Brain microvascular endothelial cell (primary cell): ENCODE results near the gene SLC7A6OS.

Experiments
- DNase-seq: peaks from one replicate; pipeline ENCODE4 v3.0.0-alpha.2; 2020
- H3K27ac ChIP-seq: fragments of 250-450 bp; sonication (Bioruptor Pico); 2 replicates; pipeline ENCODE4 v1.5.1; 2020; ENCODE audit warnings: mild to moderate bottlenecking, moderate library complexity
- H3K27me3 ChIP-seq: fragments of 250-450 bp; sonication (Bioruptor Pico); replicated peaks from 2 replicates; pipeline ENCODE4 v1.5.1; 2020; ENCODE audit warnings: mild to moderate bottlenecking
- H3K36me3 ChIP-seq: fragments of 250-450 bp; sonication (Bioruptor Pico); replicated peaks from 2 replicates; pipeline ENCODE4 v1.5.1; 2020; ENCODE audit warnings: mild to moderate bottlenecking
- H3K4me3 ChIP-seq: 2 replicates; pipeline ENCODE4 v1.5.1; 2011; ENCODE audit warnings: low read depth, mild to moderate bottlenecking, control low read depth, low read length, moderate library complexity
- in situ Hi-C: cut with HindIII; loops from 2 replicates; pipeline ENCODE4 v1.10.0; 2017; ENCODE audit warnings: low sequenced_read_pairs, low pct_ligation_motif_present
- TF ChIP-seq, protein P1 (sequence below): IDR thresholded peaks from 2 replicates; pipeline ENCODE4 v1.5.1; 2011; ENCODE audit warnings: low read depth, mild to moderate bottlenecking, moderate library complexity, low read length, control low read depth, inconsistent platforms; ENCODE audit errors: missing control alignments

SLC7A6OS gene

DNA sequence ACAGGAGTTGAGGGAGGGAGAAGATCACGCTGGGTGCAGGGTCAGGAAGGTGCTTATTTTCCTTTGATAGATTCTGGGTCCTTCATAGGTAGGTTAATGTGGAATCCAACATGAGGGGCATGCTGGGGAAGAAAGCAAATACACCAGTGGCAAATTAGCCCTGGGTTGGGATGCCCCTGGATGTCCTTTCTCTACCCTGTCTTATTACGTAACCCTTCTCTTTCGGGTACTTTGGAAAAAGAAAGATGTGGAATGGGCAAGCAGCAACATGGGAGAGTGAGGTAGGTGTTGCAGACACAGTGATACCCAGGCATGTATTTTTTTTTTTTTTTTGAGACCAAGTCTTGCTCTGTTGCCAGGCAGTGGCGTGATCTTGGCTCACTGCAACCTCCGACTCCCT lies 37.3 kb downstream of the SLC7A6OS start:
- Histone ChIP-seq H3K36me3 (peaks cover 18% of the 10 kb centered on the region), H3K27ac (no peak overlapping the region), H3K27me3 (no peaks in the 10 kb centered on the region), H3K4me3 (no peak overlapping the region)
- DNase-seq = no peak
- in situ Hi-C loops = no loop called here
- TF ChIP-seq, protein P1, sequence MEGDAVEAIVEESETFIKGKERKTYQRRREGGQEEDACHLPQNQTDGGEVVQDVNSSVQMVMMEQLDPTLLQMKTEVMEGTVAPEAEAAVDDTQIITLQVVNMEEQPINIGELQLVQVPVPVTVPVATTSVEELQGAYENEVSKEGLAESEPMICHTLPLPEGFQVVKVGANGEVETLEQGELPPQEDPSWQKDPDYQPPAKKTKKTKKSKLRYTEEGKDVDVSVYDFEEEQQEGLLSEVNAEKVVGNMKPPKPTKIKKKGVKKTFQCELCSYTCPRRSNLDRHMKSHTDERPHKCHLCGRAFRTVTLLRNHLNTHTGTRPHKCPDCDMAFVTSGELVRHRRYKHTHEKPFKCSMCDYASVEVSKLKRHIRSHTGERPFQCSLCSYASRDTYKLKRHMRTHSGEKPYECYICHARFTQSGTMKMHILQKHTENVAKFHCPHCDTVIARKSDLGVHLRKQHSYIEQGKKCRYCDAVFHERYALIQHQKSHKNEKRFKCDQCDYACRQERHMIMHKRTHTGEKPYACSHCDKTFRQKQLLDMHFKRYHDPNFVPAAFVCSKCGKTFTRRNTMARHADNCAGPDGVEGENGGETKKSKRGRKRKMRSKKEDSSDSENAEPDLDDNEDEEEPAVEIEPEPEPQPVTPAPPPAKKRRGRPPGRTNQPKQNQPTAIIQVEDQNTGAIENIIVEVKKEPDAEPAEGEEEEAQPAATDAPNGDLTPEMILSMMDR = no peak

DNA sequence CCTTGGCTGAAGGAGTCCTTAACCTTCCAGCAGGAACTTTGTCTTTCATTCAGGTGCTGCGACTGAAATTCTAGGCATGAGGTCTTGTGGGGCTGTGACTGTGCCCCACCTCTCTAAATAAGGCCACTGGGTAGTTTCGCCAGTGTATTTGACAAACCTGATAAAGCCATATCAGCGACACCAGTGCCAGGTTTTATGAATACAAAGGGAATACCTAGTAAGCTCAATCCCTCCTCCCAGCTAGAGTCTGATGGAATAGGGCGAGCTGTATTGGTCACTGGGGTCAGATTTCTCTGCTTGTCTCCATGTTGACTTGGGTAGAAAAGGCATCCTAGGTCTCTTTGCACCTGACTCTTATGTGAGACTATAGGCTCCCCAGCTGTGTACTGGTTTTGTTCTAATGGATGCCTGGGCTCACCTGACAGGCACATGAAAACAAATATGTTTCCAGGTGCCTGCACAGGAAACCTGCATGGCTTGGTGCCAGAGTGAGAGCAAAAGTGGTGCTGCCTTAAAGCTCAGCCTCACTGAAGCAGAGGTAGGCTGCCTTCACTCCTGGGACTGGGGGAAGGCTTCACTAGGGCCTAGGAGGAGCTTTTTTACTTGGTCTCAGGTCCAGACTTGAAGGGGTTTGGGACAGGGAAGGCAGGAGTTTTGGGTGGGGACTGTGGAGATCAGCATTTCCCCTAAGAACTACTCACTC lies 38.1 kb downstream of the SLC7A6OS start:
- no peak overlapping the region for H3K27ac ChIP-seq
- H3K4me3 ChIP-seq = no peak overlapping the region
- no peaks in the 10 kb centered on the region for H3K27me3 ChIP-seq
- TF ChIP-seq, protein P1 = no peak
- DNase-seq = no peak
- peaks cover 15% of the 10 kb centered on the region for H3K36me3 ChIP-seq
- in situ Hi-C loops = no loop called here

DNA sequence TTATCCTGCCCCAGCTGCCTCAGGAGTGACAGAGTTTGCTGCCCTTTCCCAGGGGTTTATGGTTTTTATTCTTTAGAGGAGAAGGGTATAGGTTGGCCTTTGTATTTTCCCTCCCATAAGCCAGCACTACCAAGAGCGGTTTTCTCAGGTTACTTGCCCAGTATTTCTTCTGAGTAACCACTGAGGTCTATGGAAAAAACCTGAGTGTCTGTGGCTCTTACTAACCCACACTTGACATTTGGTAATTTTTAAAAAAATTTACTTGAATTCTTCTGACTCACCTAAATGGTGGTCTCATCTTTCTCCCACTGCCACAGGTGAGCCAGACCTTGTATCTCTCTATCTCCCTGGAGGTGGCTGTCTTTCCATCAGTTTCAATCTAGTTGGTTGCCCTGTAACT lies 40.4 kb downstream of the SLC7A6OS start:
- H3K27me3 ChIP-seq = no peaks in the 10 kb centered on the region
- TF ChIP-seq, protein P1 = no peak
- no peak for DNase-seq
- in situ Hi-C loops = no loop called here
- peaks cover 11% of the 10 kb centered on the region for H3K36me3 ChIP-seq
- no peak overlapping the region for H3K4me3 ChIP-seq
- no peak overlapping the region for H3K27ac ChIP-seq

DNA sequence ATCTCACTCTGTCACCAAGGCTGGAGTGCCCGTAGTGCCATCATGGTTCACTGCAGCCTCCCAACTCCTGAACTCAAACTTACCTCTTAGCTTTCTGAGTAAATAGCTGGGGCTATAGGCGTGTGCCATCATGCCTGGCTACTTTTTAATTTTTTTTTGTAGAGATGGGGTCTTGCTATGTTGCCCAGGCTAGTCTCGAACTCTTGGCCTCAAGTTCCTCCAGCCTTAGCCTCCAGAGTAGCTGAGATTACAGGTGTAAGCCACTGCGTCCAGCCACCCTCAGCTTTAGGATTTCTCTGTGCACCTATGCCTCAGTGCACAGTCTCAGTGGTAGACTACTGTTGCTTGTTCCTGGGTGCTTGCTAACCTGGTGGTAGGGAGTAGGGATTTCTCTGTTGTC lies 41.0 kb downstream of the SLC7A6OS start:
- no peak for DNase-seq
- TF ChIP-seq, protein P1 = no peak
- H3K4me3 ChIP-seq = no peak overlapping the region
- in situ Hi-C loops = no loop called here
- peaks cover 10% of the 10 kb centered on the region for H3K36me3 ChIP-seq
- H3K27ac ChIP-seq = no peak overlapping the region
- no peaks in the 10 kb centered on the region for H3K27me3 ChIP-seq

DNA sequence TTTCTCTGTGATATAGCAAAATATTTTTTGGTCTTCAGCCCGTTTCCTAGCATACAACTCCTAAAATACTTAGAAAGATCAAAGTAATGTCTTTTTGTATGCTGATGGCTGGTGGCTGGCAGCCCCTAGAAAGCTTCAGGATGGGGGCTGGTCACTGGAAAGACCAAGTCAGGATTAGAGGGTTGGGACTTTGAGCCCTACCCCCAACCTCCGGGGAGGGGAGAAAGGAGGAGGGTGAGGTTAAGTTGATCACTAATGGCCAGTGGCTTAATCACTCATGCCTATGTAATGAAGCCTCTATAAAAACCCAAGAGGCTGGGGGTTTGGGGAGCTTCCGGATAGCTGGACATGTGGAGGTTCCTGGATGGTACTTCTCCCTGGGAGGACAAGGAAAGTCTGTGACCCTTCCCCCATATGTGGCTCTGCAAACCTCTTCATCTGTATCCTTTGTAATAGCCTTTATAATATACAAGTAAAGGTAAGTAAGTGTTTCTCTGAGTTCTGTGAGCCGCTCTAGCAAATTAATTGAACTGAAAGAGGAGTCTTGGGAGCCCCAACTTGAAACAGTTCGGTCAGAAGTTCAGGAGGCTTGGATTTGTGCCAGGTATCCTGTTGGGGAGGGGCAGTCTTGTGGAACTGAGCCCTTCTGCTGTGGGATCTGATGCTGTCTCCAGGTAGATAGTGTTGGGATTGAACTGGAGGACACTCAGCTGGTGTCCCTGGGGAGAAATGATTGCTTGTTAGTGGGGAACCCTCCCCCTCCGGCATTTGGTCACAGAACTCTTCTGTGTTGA lies 42.9 kb downstream of the SLC7A6OS start:
- no peak for DNase-seq
- no peaks in the 10 kb centered on the region for H3K27me3 ChIP-seq
- in situ Hi-C loops = no loop called here
- no peak overlapping the region for H3K27ac ChIP-seq
- no peak overlapping the region for H3K4me3 ChIP-seq
- no peaks in the 10 kb centered on the region for H3K36me3 ChIP-seq
- TF ChIP-seq, protein P1 = no peak
